Tibial artery (tissue), 4 donors: ENCODE measurements around the gene IMPG1.

ENCODE experiments used
- DNase-seq, 2 donors: peaks; one replicate each; pipeline ENCODE4 v3.0.0-alpha.2; 2019
- H3K27ac ChIP-seq, 2 donors: fragments of 200-600 bp; sonication (generic) in 1 of 2; 1 replicate in 1 of 2; 2 replicates in 1 of 2; pipeline ENCODE4 v1.5.1; 2018 to 2019; ENCODE audit warnings: mild to moderate bottlenecking in 1 of 2
- H3K27me3 ChIP-seq, 2 donors: fragments of 200-600 bp; sonication (generic) in 1 of 2; one replicate each; pipeline versions ENCODE4 v1.5.1 to v1.6.0; 2016 to 2019
- H3K36me3 ChIP-seq, 3 donors: fragments of 200-600 bp; sonication (generic) in 2 of 3; one replicate each; pipeline ENCODE4 v1.5.1; 2016 to 2019; ENCODE audit warnings: mild to moderate bottlenecking in 2 of 3
- H3K4me1 ChIP-seq, 4 donors: fragments of 200-600 bp; sonication (generic) in 2 of 4; 1 replicate in 3 of 4; 2 replicates in 1 of 4; pipeline ENCODE4 v1.5.1; 2016 to 2019
- H3K4me3 ChIP-seq, 2 donors: fragments of 200-600 bp; sonication (generic) in 1 of 2; 1 replicate in 1 of 2; 2 replicates in 1 of 2; pipeline ENCODE4 v1.5.1; 2018 to 2019; ENCODE audit warnings: mild to moderate bottlenecking in 2 of 2
- H3K9me3 ChIP-seq, 3 donors: fragments of 200-600 bp; sonication (generic) in 1 of 3; one replicate each; pipeline ENCODE4 v1.5.1; 2016 to 2019
- intact Hi-C: fragments of 100-400 bp; cut with DNase I; formaldehyde crosslinking; loops from one replicate; pipeline ENCODE4 v1.15.0; 2023; ENCODE audit warnings: low total_unique reads
- TF ChIP-seq, protein P1 (sequence below), 2 experiments: fragments of 200-600 bp in 1 of 2; fragments of 450-650 bp in 1 of 2; IDR thresholded peaks; one replicate each; pipeline ENCODE4 v1.5.1; 2017 to 2019; ENCODE audit warnings: antibody characterized with exemption in 2 of 2, mild to moderate bottlenecking in 1 of 2, moderate library complexity in 1 of 2

IMPG1 gene

DNA sequence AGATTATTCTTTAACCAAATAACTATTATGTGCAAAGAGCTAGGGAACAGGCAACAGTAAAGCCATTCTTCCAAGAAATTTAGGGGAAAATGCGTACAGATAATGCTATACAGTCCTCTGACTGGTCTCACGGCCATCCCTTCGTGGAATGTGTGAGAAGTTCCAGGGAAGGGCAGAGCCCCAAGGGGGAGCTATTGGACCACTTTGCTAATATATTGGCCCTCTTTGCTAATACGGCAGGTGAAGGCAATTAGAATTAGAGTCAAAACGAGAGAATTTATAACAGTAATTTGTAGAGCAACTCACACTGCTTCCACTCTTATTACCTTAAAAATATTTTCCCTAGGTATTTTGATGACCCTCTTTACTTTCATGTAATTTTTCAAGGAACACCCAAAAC is 140.4 kb downstream of the IMPG1 start:
- H3K27ac ChIP-seq, result peak overlapping the region; percentile 26 to 35
- DNase-seq, result no peak
- no peaks in the 10 kb centered on the region for H3K27me3 ChIP-seq
- H3K36me3 ChIP-seq, result no peaks in the 10 kb centered on the region
- peaks cover 0 to 22% (median 14%) of the 10 kb centered on the region in 4 donors for H3K4me1 ChIP-seq
- intact Hi-C loops, result loop anchor here (5.0 kb wide), 1 partner anchor 1530 kb away; the partner anchor contains the start of gene HTR1B
- H3K9me3 ChIP-seq, result no peaks in the 10 kb centered on the region
- no peak overlapping the region for H3K4me3 ChIP-seq
- TF ChIP-seq, protein P1, sequence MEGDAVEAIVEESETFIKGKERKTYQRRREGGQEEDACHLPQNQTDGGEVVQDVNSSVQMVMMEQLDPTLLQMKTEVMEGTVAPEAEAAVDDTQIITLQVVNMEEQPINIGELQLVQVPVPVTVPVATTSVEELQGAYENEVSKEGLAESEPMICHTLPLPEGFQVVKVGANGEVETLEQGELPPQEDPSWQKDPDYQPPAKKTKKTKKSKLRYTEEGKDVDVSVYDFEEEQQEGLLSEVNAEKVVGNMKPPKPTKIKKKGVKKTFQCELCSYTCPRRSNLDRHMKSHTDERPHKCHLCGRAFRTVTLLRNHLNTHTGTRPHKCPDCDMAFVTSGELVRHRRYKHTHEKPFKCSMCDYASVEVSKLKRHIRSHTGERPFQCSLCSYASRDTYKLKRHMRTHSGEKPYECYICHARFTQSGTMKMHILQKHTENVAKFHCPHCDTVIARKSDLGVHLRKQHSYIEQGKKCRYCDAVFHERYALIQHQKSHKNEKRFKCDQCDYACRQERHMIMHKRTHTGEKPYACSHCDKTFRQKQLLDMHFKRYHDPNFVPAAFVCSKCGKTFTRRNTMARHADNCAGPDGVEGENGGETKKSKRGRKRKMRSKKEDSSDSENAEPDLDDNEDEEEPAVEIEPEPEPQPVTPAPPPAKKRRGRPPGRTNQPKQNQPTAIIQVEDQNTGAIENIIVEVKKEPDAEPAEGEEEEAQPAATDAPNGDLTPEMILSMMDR (IDR thresholded peaks at IDR 0.05), result peak; percentile 22 to 38

DNA sequence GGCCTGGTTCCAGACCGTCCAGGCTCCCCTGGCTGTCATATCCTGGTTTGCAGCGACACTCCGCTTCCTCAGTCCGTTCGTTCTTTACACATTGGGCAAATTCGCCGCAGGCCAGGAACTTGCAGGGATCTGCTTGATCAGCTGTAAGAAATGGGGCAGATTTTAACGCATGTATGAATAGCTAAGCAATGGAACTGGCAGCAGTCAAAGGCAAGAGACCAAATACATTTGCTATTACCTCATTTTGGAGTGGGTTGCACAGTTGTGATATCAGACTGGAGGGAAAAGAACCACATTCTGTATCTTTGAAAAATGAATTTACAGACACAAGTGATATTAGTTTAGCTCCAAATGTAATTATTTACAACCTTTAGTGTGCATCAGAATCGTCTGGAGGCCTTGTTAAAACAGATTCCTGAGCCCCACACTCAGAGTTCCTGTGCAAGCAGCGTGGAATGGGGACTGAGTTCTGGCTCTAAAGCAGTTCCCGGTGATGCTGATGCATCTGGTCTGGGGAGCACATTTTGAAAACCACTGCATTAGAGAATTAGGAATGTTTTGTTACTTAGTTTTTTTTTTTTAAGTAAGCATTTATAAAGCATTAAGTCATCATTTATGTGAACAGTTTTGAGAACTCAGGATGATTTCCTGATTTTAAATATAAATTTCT is 141.3 kb downstream of the IMPG1 start:
- H3K36me3 ChIP-seq, result no peaks in the 10 kb centered on the region
- no peak overlapping the region for H3K4me3 ChIP-seq
- H3K9me3 ChIP-seq, result no peaks in the 10 kb centered on the region
- H3K27me3 ChIP-seq, result no peaks in the 10 kb centered on the region
- DNase-seq, result peak in 1 of 2 donors; percentile 24
- TF ChIP-seq, protein P1 (IDR thresholded peaks at IDR 0.05), result no peak
- H3K4me1 ChIP-seq, result peaks cover 0 to 22% (median 14%) of the 10 kb centered on the region in 4 donors
- peak overlapping the region; percentile 26 to 35 for H3K27ac ChIP-seq
- intact Hi-C loops, result loop anchor here (5.0 kb wide), 1 partner anchor 1531 kb away; the partner anchor contains the start of gene HTR1B

DNA sequence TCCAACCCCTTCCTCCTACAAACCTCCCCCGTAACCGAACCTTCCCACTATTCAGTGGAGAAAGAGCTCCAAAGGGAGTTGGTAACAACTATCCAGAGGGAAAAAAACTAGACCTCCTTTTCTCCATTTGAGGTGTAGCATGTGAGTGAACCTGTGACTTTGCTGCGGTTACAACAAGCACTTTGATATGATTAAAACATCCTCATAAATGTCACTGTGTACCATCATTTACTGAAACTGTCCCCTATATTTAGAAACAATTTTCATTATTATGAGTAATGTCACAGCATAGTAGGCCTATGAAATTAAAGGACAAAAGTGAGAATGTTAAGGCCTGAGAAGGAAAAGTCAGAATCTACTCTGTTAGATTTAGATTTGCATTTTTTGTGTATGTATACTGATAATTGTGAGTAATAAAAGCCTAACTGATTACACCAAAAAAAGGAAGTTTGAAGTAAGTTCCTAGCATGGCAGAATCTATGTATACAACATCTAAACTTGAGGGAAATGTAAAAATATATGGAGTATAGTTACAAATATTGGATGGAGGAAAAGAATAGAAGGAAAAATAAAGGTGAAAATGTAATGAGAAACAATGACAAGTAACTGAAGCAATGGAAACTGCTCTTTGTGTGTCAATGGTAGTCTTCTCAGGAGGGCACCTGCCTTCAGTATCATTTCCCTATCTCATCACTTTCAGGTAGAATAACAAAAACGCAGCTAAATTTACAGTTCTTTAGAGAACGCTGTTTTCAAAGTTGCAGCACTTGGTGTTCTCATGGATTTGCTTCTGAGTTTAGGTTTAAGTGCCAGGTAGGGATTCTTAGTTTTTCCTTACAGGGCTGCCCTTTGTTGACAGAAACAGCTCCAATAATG is 145.9 kb downstream of the IMPG1 start:
- Histone ChIP-seq H3K27ac (no peak overlapping the region), H3K36me3 (no peaks in the 10 kb centered on the region), H3K27me3 (no peaks in the 10 kb centered on the region), H3K4me3 (no peak overlapping the region), H3K9me3 (no peaks in the 10 kb centered on the region), H3K4me1 (peaks cover 0 to 12% (median 5%) of the 10 kb centered on the region in 4 donors)
- DNase-seq, result no peak
- intact Hi-C loops, result no loop called here
- TF ChIP-seq, protein P1 (IDR thresholded peaks at IDR 0.05), result no peak

DNA sequence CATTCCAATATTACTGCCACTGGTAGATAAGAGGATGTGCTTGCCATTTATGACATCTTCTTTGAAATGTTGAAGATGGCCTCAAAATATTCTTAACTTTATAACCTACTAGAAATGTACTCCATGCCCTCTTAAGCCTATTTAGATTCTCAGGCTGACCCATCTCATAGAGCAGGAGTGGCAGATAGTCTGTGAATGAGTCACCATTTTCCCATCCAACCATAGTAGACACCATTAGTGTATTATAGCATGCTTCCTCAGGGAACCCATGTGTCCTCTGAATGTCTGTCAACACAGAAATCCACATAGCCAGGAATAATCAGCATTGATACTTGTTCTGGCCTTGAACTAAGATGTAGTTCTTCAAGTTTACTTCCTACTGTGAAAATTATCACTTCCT is 150.2 kb downstream of the IMPG1 start:
- Histone ChIP-seq H3K9me3 (no peaks in the 10 kb centered on the region), H3K27ac (no peak overlapping the region), H3K4me3 (no peak overlapping the region), H3K4me1 (no peaks in the 10 kb centered on the region), H3K36me3 (peaks cover 0 to 19% (median 5%) of the 10 kb centered on the region in 3 donors), H3K27me3 (no peaks in the 10 kb centered on the region)
- intact Hi-C loops, result no loop called here
- TF ChIP-seq, protein P1 (IDR thresholded peaks at IDR 0.05), result no peak
- no peak for DNase-seq

DNA sequence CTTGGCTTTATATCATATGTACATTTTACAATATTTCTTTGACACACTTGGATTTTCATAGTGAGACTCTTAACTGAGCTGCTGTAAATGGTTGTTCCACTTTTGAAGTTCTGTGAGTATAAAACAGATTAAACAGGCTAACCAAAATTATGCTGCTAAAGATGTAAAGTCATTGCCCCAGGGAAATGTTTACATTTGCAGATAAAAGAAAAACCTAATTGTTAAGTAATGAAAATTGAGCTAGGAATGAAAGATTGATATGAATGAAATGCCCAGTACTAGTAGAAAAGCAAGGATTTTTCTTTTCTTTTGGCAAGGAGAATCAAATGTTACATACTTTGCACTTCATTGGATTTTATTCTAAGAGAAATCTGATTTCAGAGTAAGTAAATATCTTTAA is 159.4 kb downstream of the IMPG1 start:
- intact Hi-C loops, result no loop called here
- no peaks in the 10 kb centered on the region for H3K9me3 ChIP-seq
- no peak overlapping the region for H3K27ac ChIP-seq
- no peaks in the 10 kb centered on the region for H3K4me1 ChIP-seq
- TF ChIP-seq, protein P1 (IDR thresholded peaks at IDR 0.05), result no peak
- no peaks in the 10 kb centered on the region for H3K27me3 ChIP-seq
- peaks cover 11 to 19% (median 15%) of the 10 kb centered on the region in 3 donors for H3K36me3 ChIP-seq
- no peak for DNase-seq
- H3K4me3 ChIP-seq, result no peak overlapping the region
